Bone marrow (tissue), 2 donors: ENCODE measurements around the gene BDP1.
"Not testable (repeated sequence)": the region's sequence is repeated elsewhere in the genome, so short reads cannot be mapped to it uniquely, and the experiment has no call there.

Source experiments
- DNase-seq, 2 donors: peaks; one replicate each; lab custom pipeline; 2025; lab: John Stamatoyannopoulos, UW

Gene BDP1

GRCh38 chr5:71460693-71461092 lies 5.2 kb downstream of the BDP1 start:
- no peak for DNase-seq

- DNase-seq, result no peak
Observed at GRCh38 chr5:71461360-71461759, 5.9 kb downstream of the BDP1 start.

- no peak for DNase-seq
Observed at GRCh38 chr5:71471193-71471592, 15.7 kb downstream of the BDP1 start.

- no peak for DNase-seq
Observed at GRCh38 chr5:71475788-71476384, 20.4 kb downstream of the BDP1 start.

GRCh38 chr5:71481441-71481840 lies 26.0 kb downstream of the BDP1 start:
- DNase-seq, result no peak

- no peak for DNase-seq
Observed at GRCh38 chr5:71482132-71482531, 26.7 kb downstream of the BDP1 start.

GRCh38 chr5:71483355-71483754 lies 27.9 kb downstream of the BDP1 start:
- no peak for DNase-seq

- no peak for DNase-seq
Observed at GRCh38 chr5:71492817-71493615, 37.6 kb downstream of the BDP1 start.

- not testable (repeated sequence) for DNase-seq
Observed at GRCh38 chr5:71494202-71494601, 38.8 kb downstream of the BDP1 start.

GRCh38 chr5:71498756-71499155 lies 43.3 kb downstream of the BDP1 start:
- DNase-seq, result not testable (repeated sequence)

GRCh38 chr5:71503536-71503935 lies 48.1 kb downstream of the BDP1 start:
- DNase-seq, result no peak

GRCh38 chr5:71522151-71522550 lies 66.7 kb downstream of the BDP1 start:
- DNase-seq, result no peak

- DNase-seq, result not testable (repeated sequence)
Observed at GRCh38 chr5:71525611-71526010, 70.2 kb downstream of the BDP1 start.

GRCh38 chr5:71528206-71528605 lies 72.8 kb downstream of the BDP1 start:
- no peak for DNase-seq

- no peak for DNase-seq
Observed at GRCh38 chr5:71529682-71530081, 74.2 kb downstream of the BDP1 start.

- DNase-seq, result no peak
Observed at GRCh38 chr5:71533142-71533541, 77.7 kb downstream of the BDP1 start.

GRCh38 chr5:71533615-71534014 lies 78.2 kb downstream of the BDP1 start:
- DNase-seq, result no peak

- DNase-seq, result no peak
Observed at GRCh38 chr5:71537687-71538086, 82.2 kb downstream of the BDP1 start.

GRCh38 chr5:71550885-71551284 lies 95.4 kb downstream of the BDP1 start:
- not testable (repeated sequence) for DNase-seq

GRCh38 chr5:71551582-71551981 lies 96.1 kb downstream of the BDP1 start:
- DNase-seq, result not testable (repeated sequence)

- not testable (repeated sequence) for DNase-seq
Observed at GRCh38 chr5:71552026-71552749, 96.7 kb downstream of the BDP1 start.

GRCh38 chr5:71563161-71563560 lies 107.7 kb downstream of the BDP1 start:
- no peak for DNase-seq

- no peak for DNase-seq
Observed at GRCh38 chr5:71564895-71565294, 109.4 kb downstream of the BDP1 start.
